ENCODE measurements around the gene CHL1. TPM values are rescaled to one million over a fixed set of nuclear protein-coding genes. Genes with fewer than 3 reads are reported as not detected.

Gene CHL1
- total RNA-seq, 2 donors from 2014 or later, result not detected

GRCh38 chr3:199835-200234, 3.3 kb downstream of the CHL1 start:
- Mint-ChIP-seq H3K27ac (no peak overlapping the region), H3K4me3 (no peak overlapping the region), H3K4me1 (ENCODE audit: low read depth in 2 of 2) (no peaks in the 10 kb centered on the region), H3K27me3 (peaks cover 8 to 13% of the 10 kb centered on the region in 2 donors), H3K9me3 (peaks cover 14% of the 10 kb centered on the region), H3K36me3 (peaks cover 10% of the 10 kb centered on the region)
- DNase-seq (ENCODE audit: low spot score) (no peak), ATAC-seq (no peak)

GRCh38 chr3:200758-201325, 4.3 kb downstream of the CHL1 start:
- Mint-ChIP-seq H3K27me3 (peaks cover 6 to 8% of the 10 kb centered on the region in 2 donors), H3K4me1 (ENCODE audit: low read depth in 2 of 2) (no peaks in the 10 kb centered on the region), H3K9me3 (peaks cover 14% of the 10 kb centered on the region), H3K27ac (no peak overlapping the region), H3K4me3 (no peak overlapping the region), H3K36me3 (peaks cover 7% of the 10 kb centered on the region)
- ATAC-seq, result no peak
- no peak for DNase-seq (ENCODE audit: low spot score)

- DNase-seq (ENCODE audit: low spot score), result no peak
- no peak overlapping the region for H3K27ac Mint-ChIP-seq
- no peak overlapping the region for H3K4me3 Mint-ChIP-seq
- ATAC-seq, result no peak
- peaks cover 11% of the 10 kb centered on the region for H3K9me3 Mint-ChIP-seq
- no peaks in the 10 kb centered on the region for H3K4me1 Mint-ChIP-seq (ENCODE audit: low read depth in 2 of 2)
- H3K36me3 Mint-ChIP-seq, result no peaks in the 10 kb centered on the region
- H3K27me3 Mint-ChIP-seq, result no peaks in the 10 kb centered on the region
Measured at GRCh38 chr3:204102-204501, 7.5 kb downstream of the CHL1 start.

GRCh38 chr3:207973-208372, 11.4 kb downstream of the CHL1 start:
- H3K27ac Mint-ChIP-seq, result no peak overlapping the region
- H3K4me1 Mint-ChIP-seq (ENCODE audit: low read depth in 2 of 2), result no peaks in the 10 kb centered on the region
- no peaks in the 10 kb centered on the region for H3K36me3 Mint-ChIP-seq
- DNase-seq (ENCODE audit: low spot score) (no peak), ATAC-seq (no peak)
- no peaks in the 10 kb centered on the region for H3K27me3 Mint-ChIP-seq
- peaks cover 15% of the 10 kb centered on the region for H3K9me3 Mint-ChIP-seq
- no peak overlapping the region for H3K4me3 Mint-ChIP-seq

- Mint-ChIP-seq H3K27me3 (no peaks in the 10 kb centered on the region), H3K27ac (no peak overlapping the region), H3K36me3 (no peaks in the 10 kb centered on the region), H3K9me3 (peaks cover 7% of the 10 kb centered on the region), H3K4me1 (ENCODE audit: low read depth in 2 of 2) (no peaks in the 10 kb centered on the region), H3K4me3 (no peak overlapping the region)
- no peak for DNase-seq (ENCODE audit: low spot score)
- no peak for ATAC-seq
Measured at GRCh38 chr3:210669-211068, 14.1 kb downstream of the CHL1 start.

- Mint-ChIP-seq H3K4me3 (no peak overlapping the region), H3K4me1 (ENCODE audit: low read depth in 2 of 2) (no peaks in the 10 kb centered on the region), H3K36me3 (no peaks in the 10 kb centered on the region), H3K9me3 (peaks cover 11% of the 10 kb centered on the region), H3K27me3 (no peaks in the 10 kb centered on the region), H3K27ac (no peak overlapping the region)
- DNase-seq (ENCODE audit: low spot score), result no peak
- no peak for ATAC-seq
Measured at GRCh38 chr3:212432-212831, 15.9 kb downstream of the CHL1 start.

GRCh38 chr3:217099-217813, 20.7 kb downstream of the CHL1 start:
- Mint-ChIP-seq H3K27ac (no peak overlapping the region), H3K36me3 (no peaks in the 10 kb centered on the region), H3K9me3 (peaks cover 11% of the 10 kb centered on the region), H3K4me1 (ENCODE audit: low read depth in 2 of 2) (no peaks in the 10 kb centered on the region), H3K4me3 (no peak overlapping the region), H3K27me3 (no peaks in the 10 kb centered on the region)
- ATAC-seq (no peak), DNase-seq (ENCODE audit: low spot score) (no peak)

GRCh38 chr3:217948-218347, 21.4 kb downstream of the CHL1 start:
- Mint-ChIP-seq H3K4me3 (no peak overlapping the region), H3K36me3 (no peaks in the 10 kb centered on the region), H3K27me3 (no peaks in the 10 kb centered on the region), H3K4me1 (ENCODE audit: low read depth in 2 of 2) (no peaks in the 10 kb centered on the region), H3K27ac (no peak overlapping the region), H3K9me3 (peaks cover 11% of the 10 kb centered on the region)
- DNase-seq (ENCODE audit: low spot score) (no peak), ATAC-seq (no peak)

GRCh38 chr3:228442-229182, 32.0 kb downstream of the CHL1 start:
- ATAC-seq, result no peak
- H3K27ac Mint-ChIP-seq, result no peak overlapping the region
- H3K9me3 Mint-ChIP-seq, result no peaks in the 10 kb centered on the region
- no peaks in the 10 kb centered on the region for H3K4me1 Mint-ChIP-seq (ENCODE audit: low read depth in 2 of 2)
- no peaks in the 10 kb centered on the region for H3K27me3 Mint-ChIP-seq
- no peak overlapping the region for H3K4me3 Mint-ChIP-seq
- peaks cover 6% of the 10 kb centered on the region for H3K36me3 Mint-ChIP-seq
- DNase-seq (ENCODE audit: low spot score), result no peak

- no peak overlapping the region for H3K27ac Mint-ChIP-seq
- H3K4me1 Mint-ChIP-seq (ENCODE audit: low read depth in 2 of 2), result no peaks in the 10 kb centered on the region
- H3K36me3 Mint-ChIP-seq, result peaks cover 6% of the 10 kb centered on the region
- no peak overlapping the region for H3K4me3 Mint-ChIP-seq
- ATAC-seq (no peak), DNase-seq (ENCODE audit: low spot score) (no peak)
- no peaks in the 10 kb centered on the region for H3K9me3 Mint-ChIP-seq
- H3K27me3 Mint-ChIP-seq, result no peaks in the 10 kb centered on the region
Measured at GRCh38 chr3:229183-229661, 32.7 kb downstream of the CHL1 start.

GRCh38 chr3:236881-237280, 40.3 kb downstream of the CHL1 start:
- no peak for DNase-seq (ENCODE audit: low spot score)
- H3K27me3 Mint-ChIP-seq, result no peaks in the 10 kb centered on the region
- H3K36me3 Mint-ChIP-seq, result peaks cover 6% of the 10 kb centered on the region
- H3K4me3 Mint-ChIP-seq, result no peak overlapping the region
- peaks cover 4% of the 10 kb centered on the region for H3K9me3 Mint-ChIP-seq
- no peaks in the 10 kb centered on the region for H3K4me1 Mint-ChIP-seq (ENCODE audit: low read depth in 2 of 2)
- ATAC-seq, result no peak
- H3K27ac Mint-ChIP-seq, result no peak overlapping the region

GRCh38 chr3:242602-243355, 46.2 kb downstream of the CHL1 start:
- Mint-ChIP-seq H3K9me3 (peaks cover 12% of the 10 kb centered on the region), H3K4me1 (ENCODE audit: low read depth in 2 of 2) (no peaks in the 10 kb centered on the region), H3K27ac (no peak overlapping the region), H3K36me3 (no peaks in the 10 kb centered on the region), H3K4me3 (no peak overlapping the region), H3K27me3 (no peaks in the 10 kb centered on the region)
- ATAC-seq (no peak), DNase-seq (ENCODE audit: low spot score) (no peak)

- Mint-ChIP-seq H3K27ac (no peak overlapping the region), H3K36me3 (no peaks in the 10 kb centered on the region), H3K4me1 (ENCODE audit: low read depth in 2 of 2) (no peaks in the 10 kb centered on the region), H3K9me3 (peaks cover 12% of the 10 kb centered on the region), H3K27me3 (no peaks in the 10 kb centered on the region), H3K4me3 (no peak overlapping the region)
- DNase-seq (ENCODE audit: low spot score) (no peak), ATAC-seq (no peak)
Measured at GRCh38 chr3:243356-243725, 46.8 kb downstream of the CHL1 start.

GRCh38 chr3:244041-244440, 47.5 kb downstream of the CHL1 start:
- H3K4me3 Mint-ChIP-seq, result no peak overlapping the region
- no peaks in the 10 kb centered on the region for H3K4me1 Mint-ChIP-seq (ENCODE audit: low read depth in 2 of 2)

More at GRCh38 chr3:244041-244440, 47.5 kb downstream of the CHL1 start:
- ATAC-seq (no peak), DNase-seq (ENCODE audit: low spot score) (no peak)
- Mint-ChIP-seq H3K36me3 (no peaks in the 10 kb centered on the region), H3K27me3 (no peaks in the 10 kb centered on the region), H3K27ac (no peak overlapping the region), H3K9me3 (peaks cover 12% of the 10 kb centered on the region)
